CD4-positive, alpha-beta T cell treated with Interleukin-1 beta for 1 hour (primary cell): ENCODE results near the gene RYR2.

Source experiments
- DNase-seq, 2 donors: peaks; one replicate each; pipeline ENCODE4 v3.0.0-alpha.2; 2020 to 2022

Gene RYR2

GRCh38 chr1:237473854-237474253 lies 431.9 kb downstream of the RYR2 start:
- DNase-seq: no peak

DNA sequence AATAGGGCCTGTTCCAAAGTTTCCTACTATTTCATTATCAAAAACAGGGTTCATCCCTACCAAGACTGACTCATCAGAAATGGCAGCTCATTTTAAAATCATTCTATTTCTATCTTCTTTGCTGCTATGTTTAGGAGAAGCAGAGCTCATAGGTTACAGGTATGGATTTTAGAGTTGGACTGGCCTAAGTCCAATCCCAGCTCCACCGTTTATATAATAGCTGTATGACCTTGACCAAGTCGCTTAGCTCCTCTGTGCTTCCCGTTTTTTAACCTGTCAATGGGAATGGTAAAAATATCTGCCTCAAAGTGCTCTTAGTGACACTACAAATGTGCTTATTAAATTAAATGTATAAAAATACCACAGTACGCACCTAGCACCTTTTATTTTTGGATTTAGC lies 436.1 kb downstream of the RYR2 start:
- no peak for DNase-seq

DNA sequence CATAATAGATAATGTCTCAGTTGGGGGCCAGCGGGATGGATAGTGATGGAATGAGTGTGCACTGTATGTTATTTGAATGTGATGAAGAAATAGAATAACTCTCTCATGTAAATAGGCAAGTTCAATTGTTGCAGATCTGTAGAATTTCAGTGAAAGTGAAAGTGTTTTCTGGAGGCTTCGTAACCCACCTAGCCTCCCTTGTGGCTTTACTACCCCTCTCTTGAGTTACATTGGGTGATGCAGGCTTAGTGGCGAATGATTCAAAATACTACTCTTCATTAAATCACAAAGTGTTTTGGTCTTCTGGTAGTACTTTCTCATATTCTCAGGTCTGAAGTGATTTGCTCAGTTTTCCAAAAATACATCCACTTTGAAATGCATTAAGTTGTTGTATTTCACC lies 436.9 kb downstream of the RYR2 start:
- no peak for DNase-seq

- DNase-seq: no peak
Observed at GRCh38 chr1:237482777-237483176, 440.8 kb downstream of the RYR2 start.

DNA sequence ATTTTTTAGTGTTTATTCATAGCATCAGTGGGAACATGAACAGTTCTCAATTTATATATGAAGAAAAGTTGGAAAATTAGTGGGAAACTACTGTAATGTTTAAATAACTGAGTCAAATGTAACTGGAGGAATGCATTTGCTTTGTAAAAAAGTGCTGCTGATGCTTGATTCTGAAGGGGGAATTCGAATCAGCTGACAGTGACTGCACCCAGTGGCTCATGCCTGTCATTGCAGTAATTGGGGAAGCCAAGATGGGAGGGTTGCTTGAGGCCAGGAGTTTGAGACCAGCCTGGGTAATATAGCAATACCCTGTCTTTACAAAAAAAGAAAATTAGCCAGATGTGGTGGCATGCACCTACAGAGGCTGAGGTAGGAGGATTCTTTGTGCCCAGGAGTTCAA lies 450.4 kb downstream of the RYR2 start:
- DNase-seq: no peak

GRCh38 chr1:237500566-237500965 lies 458.6 kb downstream of the RYR2 start:
- no peak for DNase-seq

- DNase-seq: no peak
Observed at GRCh38 chr1:237503292-237503691, 461.3 kb downstream of the RYR2 start.

GRCh38 chr1:237507005-237507404 lies 465.0 kb downstream of the RYR2 start:
- peak in 1 of 2 donors; percentile 6 for DNase-seq

GRCh38 chr1:237509748-237510147 lies 467.8 kb downstream of the RYR2 start:
- no peak for DNase-seq

DNA sequence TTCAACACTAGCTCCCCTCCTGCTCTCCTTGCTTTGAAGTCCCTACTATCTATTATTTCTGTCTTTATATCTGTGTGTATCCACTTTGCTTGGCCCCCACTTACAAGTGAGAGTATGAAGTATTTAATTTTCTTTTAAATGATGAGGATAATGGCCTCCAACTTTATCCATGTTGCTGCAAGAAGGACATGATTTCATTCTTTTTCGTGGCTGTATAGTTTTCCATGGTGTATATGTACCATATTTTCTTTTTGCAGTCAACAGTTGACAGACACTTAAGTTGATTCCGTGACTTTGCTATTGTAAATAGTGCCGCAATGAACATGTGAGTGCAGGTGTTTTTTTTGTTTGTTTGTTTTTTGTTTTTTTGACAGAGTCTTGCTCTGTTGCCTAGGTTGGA lies 483.1 kb downstream of the RYR2 start:
- no peak for DNase-seq

GRCh38 chr1:237527761-237528160 lies 485.8 kb downstream of the RYR2 start:
- no peak for DNase-seq

DNA sequence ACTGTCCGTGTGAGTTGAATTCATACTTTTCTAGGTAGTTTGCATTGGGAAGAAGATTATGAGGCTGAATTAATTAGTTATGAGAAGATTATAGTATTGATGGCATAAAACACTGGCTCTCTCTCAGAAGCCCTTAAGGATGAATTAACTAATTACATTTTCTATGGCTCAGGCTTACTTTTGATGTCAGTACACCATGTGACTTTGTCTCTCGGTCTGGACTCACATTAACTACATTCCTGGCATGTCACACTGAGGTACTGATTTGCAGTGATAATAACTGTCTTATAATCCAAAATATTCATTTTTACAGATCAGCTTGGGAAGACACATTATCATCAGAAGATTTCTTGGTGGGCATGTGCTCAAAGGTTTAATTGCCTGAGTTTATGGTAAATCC lies 486.6 kb downstream of the RYR2 start:
- no peak for DNase-seq

DNA sequence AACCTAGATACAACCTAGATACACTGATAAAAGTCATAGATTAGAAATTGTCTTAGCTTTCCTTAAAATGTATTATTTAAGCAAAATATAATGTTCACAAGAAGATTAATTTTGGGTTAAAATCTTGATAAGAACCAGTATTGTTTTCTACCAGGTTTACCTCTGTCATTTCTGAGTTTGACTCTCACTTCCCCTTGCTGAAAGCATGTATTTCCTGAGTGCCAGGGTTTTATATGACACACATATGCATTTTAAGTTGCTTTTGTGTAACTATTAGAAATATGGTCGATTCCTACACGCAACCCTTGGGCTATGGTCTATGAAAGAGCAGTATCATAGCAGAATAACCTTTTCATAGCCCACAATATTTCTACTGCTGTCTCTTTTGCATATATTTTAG lies 497.1 kb downstream of the RYR2 start:
- no peak for DNase-seq

DNA sequence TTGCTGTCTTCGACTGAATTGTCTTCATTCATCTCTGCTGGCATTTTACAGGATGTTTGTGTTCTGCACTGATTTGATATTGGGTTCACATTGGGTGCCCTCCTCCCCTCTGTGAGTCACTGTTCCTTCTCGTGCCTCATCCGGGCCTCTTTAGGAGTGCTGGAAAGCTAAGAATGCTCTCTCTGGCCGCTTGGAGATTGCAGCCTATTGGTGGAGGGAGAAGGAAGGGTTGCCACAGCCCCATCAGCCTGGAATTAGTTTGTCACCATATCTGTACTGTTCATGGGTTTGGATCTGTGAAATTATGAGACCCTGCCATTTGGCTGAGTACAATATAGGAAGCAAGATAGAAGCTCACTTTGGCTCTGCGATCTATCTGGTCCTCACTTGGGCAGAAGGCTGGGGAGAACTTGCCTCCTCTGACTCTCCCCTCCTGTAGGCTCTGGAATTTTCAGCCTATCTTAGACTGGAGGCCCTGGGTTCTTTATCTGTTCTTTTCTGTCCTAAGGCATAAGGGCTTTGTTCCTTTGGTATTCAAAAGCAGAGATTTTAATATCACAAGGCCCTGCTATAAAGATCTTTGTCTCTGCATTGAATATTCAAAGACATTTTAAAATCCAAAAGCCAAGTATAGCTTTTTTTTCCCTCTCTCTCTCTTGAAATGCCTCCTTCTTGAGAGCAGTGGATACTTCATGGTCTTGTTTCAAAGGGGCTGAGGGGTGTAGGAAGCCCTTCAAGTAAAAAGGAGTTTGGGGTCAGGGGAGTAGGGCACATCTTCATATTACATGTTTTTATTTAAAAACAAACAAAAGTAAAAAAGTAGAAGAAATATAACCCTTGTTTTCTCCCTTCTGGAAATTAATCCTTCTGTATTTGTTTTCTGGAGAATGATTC lies 500.8 kb downstream of the RYR2 start:
- DNase-seq: no peak

DNA sequence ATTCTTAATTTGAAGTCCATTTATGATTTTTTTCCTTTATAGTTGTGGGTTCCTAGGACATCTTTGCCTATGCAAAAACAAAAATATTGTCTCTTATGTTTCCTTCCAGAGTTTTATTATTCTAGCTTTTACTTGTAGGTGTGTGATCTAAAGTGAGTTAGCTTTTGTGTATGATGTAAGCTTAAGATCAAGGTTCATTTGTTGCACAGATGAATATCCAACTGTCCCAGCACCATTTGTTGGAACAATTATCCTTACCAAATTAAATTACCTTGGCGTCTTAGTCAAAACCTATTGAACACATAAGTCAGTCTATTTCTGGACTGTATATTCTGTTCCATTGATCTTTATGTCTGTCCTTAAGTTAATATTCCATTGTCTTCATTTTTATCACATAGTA lies 511.1 kb downstream of the RYR2 start:
- DNase-seq: no peak

DNA sequence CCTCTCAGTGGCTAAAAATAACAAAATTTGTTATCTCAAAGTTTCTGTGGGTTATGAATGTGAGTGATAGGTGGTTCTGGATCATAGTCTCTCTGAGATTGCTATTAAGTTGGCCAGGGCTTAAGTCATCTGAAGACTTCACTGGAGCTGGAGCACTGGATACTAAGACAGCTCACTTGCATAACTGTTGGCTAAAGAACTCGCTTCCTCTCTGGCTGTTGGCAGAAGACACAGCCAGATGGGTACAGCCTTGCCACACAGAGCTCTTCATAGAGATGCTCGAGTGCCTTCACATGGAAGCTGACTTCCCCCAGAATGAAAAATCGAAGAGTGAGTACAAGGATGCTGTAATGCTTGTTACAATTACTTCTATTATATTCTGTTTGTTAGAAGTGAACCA lies 514.9 kb downstream of the RYR2 start:
- DNase-seq: no peak

DNA sequence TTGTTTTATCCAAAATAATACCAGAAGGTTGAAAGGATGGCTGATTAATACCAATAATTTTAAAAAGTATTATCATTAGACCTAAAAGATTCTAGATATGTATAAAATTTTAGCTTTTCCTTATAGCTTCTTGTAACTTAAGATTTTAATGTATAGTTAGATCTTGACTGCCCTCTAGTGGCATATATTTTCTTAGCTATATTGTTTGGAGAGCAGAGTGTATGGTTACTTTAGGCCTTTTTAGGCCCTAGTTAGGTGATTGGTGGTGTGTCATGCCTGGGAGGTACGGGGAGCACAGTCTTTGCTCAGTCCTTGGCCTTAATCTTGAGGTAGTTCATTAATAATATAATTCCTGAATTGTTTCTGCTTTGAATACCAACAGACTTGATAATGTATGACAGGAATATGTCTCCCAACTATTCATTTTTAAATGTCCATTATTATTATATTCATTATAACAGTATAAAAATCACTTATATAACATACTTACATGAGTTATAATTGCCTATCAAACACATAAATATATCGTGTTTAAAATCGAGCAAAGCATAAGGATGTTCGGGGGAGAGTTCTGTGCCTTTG lies 520.3 kb downstream of the RYR2 start:
- DNase-seq: peak in 1 of 2 donors; percentile 62

- DNase-seq: no peak
Observed at GRCh38 chr1:237565236-237565635, 523.3 kb downstream of the RYR2 start.

DNA sequence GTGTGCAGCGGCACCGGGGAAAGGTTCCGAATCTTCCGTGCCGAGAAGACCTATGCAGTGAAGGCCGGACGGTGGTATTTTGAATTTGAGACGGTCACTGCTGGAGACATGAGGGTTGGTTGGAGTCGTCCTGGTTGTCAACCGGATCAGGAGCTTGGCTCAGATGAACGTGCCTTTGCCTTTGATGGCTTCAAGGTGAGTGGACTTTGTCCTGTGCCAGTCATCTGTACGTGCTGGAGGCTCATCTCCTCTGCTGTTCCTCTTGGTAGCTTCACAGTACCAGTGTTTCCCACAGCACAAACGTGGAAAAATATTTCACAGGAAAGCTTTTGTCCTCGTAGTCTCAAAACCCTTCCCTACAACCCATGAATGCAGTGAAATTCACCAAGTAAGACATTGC lies 524.6 kb downstream of the RYR2 start:
- DNase-seq: no peak

GRCh38 chr1:237568955-237569354 lies 527.0 kb downstream of the RYR2 start:
- DNase-seq: no peak

- no peak for DNase-seq
Observed at GRCh38 chr1:237570530-237570929, 528.5 kb downstream of the RYR2 start.

DNA sequence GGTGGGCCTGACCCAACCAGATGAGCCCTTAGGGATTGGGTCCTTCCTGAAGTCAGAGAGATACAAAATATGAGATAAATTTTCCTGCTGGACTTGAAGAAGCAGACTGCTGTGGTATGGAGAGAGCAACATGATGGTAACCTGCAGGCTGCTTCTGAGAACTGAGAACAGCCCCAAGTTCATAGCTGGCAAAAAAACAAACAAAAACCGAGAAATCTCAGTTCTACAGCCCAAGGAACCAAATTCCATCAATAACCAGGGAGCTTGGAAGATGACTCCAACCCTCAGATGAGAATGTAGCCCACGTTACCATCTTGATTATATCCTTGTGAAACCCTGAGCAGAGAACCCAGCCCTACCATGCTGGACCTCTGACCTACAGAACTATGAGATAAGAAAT lies 532.6 kb downstream of the RYR2 start:
- no peak for DNase-seq

DNA sequence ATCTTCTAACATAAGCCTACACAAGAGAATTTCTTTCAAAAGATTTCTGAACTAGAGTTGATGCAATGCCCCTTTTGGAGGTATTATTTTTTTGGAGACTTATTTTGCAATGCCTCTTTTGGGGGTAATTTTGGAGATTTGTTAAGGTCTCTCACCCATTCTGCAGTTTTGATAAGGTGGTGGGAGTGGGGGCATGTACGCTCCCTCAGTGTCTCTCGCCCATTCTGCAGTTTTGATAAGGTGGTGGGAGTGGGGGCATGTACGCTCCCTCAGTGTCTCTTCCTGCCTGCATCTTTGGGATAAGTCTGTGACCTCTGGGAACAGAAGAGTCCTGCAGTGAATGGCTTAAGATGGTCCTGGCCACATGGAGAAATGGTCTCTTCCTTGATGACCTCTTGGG lies 536.6 kb downstream of the RYR2 start:
- no peak for DNase-seq

DNA sequence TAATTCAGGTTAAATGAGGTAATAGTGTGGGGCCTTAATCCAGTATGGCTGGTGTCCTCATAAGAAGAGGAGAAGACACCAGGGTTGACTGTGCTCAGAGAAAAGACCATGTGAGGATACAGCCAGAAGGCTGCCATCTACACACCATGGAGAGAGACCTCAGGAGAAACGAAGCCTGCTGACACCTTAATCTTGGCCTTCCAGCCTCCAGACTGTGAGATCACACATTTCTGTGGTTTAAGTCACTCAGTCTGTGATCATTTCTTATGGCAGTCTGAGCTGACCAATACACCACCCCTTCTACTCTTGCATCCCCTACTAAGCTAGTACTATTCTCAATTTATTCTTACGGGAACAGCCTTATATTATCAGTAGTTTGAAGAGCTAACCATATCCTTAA lies 538.7 kb downstream of the RYR2 start:
- DNase-seq: no peak

DNA sequence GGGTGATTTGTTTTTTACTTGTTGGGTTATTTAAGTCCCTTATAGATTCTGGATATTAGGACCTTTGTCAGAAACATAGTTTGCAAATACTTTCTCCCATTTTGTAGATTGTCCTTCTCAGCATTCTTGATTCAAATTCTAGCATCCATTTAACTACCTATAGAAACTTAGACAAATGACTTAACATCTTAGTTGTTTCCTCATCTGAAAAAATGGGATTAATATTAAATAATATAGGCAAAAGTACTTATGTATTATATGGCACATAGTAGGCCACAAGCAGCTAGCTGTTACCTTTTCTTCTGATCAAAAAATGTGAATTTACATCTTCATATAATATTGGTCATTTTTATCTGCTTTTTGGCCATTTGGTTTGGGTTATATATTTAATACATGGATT lies 541.3 kb downstream of the RYR2 start:
- DNase-seq: no peak
